ENCODE data around the gene GARNL3. TPM values are rescaled to one million over a fixed set of nuclear protein-coding genes. Genes with fewer than 3 reads are reported as not detected.

GARNL3 gene
- total RNA-seq, 1 donor from 2014 or later: 2.4 TPM

DNA sequence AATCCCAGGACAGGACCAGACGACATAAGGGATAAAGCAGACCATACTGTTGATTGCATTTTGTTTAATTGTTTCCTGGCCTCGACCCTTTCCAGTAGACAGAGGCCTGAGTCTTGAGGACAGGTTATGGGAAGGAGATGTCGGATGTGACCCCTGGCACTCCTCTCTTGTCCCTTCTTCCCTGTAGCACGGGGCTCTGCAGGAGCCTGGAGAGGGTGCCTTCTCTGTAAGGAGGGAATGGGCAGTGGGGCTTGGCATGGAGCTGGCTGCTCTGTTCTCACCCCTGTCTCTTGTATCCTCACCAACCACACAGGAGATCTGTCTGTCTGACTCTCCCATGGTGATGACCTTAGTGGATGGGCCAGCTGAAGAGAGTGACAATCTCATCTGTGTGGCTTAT is 92.3 kb downstream of the GARNL3 start:
- DNase-seq: no peak

DNA sequence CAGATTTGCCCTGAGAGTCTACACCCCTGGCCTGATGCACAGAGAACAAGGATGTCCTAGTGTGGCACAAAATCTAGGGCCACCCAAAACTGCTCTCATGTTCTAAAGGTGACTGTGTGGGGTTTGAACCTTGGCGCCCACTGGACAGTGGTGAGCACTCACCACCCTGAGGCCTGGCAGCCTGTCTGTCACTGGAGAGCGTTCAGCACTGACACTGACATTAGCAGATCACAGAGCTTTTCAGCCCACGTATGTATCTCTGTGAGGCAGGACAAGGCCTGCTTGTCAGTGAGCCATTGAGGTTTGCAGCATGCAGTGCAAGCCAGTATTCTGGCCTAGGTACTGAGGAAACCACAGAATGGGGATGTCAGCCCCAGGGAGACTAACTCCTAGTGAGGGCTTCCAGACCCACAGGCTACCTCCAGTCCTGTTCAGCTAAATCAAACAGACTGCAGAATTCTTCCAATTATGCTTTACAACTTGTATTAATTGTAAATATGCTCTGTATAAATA is 93.5 kb downstream of the GARNL3 start:
- DNase-seq: no peak

DNA sequence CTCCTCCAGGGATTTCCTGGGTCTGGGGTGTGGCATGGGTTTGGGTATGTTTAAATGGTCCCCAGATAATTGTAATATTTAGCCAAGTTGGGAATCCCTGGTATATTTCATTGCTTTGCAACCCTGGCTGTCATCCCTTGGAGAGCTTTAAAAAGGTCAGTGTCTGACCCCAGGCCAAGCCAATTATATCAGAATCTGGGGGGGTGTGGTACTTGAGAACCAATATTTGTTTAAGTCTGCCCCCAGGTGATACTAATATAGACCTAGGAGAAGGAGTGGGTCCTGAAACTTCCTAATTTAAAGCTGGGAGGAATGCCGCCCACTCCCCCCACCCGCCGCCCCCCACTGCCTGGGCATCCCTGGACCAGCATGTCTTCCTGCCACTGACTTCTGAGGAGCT is 94.2 kb downstream of the GARNL3 start:
- DNase-seq: no peak

DNA sequence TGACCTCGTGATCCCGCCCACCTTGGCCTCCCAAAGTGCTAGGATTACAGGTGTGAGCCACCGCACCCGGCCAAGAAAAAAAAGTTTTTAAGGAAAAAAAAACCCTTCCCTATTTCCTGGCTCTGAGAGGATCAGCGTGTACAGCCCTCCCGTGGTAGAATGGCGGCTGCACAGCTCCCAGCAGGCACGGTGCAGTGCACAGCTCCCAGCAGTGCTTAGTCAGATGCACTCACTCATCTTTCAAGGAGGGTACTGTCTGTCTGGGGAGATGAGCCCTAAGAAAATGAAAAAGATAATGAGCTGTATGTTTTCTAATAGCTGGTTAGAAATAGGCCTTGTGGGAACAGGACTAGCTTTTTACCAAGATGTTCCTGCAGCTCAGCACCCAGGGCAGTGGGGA is 95.7 kb downstream of the GARNL3 start:
- DNase-seq: peak; percentile 36

DNA sequence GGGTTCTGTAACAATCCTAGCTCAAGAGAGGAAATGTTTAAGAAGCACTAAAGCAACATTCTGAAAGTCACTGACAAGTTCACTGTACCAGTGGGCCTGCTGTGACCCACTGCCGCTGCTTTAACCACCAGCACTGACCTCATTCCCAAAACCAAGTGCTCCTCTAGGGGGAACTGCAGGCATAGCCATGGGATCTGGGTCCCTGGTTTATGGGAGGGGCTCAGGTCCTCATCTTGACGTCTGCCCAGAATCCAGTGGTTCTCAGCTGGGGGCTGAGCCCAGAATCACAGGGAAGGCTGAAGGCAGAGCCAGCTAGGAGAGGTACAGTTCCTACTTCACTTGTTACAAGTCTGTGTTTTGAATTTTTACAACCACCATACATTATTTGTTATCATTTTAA is 96.3 kb downstream of the GARNL3 start:
- DNase-seq: no peak

DNA sequence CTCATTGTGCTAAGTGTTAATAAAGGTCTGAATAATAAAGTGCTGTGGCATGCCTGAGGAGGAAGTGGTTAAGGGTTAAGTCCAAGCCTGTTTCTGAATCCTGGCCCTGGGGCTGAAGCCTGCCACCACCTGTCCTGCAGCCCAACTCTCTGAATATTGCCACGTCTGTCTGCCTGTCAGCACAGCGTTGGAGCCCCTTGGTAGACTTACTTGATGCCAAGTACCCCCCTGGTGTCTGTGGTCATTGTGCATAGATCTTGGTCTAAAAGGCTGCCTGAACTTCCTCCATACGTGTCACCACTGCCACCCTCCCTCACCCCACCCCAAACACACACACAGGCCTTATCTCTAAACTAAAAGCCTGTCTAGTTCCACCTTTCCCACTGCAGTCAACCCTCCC is 97.0 kb downstream of the GARNL3 start:
- no peak for DNase-seq

DNA sequence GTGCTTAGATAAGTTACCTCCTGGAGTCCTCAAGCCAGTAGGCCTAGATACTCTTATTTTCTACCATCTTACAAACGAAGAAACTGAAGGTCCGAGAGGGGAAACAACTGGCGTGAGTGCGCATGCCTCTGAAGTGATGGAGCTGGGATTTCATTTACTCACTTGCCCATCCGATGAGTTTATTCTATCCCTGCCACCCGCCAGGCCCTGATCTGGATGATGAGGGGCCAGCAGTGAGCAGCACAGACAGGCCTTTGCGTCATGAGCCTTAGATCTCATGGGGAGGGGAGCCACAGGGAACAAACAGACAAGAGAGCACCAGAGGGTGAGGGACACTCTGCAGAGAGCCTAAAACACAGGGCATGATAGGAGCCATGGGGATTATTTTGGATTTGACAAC is 98.3 kb downstream of the GARNL3 start:
- no peak for DNase-seq

DNA sequence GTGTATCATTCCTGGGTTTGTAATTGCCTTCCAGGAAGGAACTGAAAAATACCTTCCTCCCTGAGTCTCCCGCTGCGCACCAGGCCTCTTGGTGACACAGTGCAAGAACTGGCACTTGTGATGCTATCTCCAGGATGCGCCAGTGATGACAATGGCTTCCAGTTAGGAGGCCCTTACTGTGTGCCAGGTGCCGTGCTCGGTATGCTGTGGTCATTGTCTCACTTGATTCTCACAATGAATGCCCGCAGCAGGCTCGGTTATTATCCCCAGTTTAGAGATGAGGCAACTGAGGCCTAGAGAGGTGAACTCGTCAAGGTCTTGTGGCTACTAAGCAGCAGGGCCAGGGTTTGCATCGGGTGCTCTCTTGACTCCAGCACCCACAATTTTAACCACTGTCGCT is 100.9 kb downstream of the GARNL3 start:
- no peak for DNase-seq

DNA sequence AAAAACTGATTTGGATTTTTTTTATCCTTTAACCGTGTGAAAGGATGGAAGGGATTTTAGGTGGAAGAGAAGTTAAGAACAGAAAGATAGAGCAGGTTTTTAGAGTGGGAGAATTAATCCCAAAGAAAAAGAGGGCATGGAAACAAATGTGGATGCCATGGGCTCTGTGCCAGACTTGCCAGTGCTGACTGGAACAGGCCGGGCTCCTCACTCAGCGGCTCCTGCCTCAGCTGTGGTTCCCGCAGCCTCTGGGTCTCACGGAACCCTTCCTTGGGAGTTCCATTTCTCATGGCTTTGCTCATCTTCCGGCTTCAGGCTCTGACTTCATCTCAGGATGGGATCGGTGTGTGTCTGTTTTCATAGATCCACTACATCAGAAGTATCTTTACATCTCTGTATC is 102.0 kb downstream of the GARNL3 start:
- DNase-seq: no peak

DNA sequence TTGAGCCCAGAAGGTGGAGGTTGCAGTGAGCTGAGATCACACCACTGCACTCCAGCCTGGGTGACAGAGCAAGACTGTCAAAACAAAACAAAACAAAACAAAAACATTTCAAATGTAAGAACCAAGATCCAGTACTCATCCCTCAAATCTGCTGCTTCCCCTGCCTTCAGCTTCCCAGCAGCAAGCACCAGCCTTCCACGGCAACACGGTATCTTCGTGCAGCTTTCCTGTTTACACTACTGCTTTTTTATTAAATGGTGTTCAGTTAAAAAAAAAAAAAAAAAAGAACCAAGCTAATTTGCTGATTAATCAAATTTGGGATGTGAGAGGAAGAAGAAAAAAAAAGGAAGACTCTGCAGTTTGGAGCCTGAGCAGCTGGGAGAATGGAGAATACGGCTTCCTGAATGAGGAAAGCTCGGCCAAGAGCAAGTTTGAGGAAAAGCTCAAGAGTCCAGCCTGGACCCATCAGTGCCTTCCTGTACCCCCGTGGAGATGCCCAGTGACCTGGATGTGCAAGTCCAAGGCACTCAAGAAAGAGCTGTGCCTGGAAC is 104.4 kb downstream of the GARNL3 start:
- no peak for DNase-seq

DNA sequence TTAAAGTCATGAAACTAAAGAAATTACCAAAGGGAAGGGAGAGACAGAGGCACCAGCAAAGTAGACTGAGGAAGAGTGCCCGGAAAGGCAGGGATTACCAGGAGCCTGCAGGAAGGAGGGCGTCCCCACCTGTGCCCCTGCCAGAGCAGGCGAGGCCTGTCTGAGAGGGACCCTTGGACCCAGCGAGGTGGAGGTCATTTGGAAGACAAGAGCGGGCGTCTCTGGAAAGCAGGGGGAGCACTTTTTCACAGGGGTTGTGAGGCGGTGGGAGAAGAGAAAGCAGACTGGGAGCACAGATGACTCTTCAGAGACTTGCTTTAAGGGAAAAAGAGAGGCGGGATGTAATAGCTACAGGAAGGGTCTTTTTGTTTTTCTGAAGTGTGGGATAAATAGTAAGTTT is 104.9 kb downstream of the GARNL3 start:
- no peak for DNase-seq

DNA sequence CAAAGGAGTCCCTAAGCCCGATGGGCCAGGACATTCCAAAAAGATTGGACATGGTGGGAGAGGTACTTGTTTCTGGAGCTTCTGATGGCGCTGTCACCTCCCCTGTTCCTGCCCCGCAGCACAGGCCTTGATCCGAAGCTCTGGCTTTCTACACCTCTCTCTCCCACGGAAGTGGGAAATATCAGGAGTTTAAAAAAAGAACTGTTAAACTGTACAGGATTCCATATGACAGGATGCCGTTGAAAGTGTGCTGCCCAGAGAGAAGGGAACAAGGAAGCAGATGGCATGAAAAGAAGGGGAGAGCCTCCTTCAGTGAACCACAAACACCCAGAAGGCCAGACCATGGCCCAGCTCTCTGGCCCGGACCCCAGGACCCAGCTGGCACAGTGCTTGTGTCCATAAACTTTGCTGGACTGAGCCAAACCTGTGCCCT is 105.6 kb downstream of the GARNL3 start:
- DNase-seq: no peak

DNA sequence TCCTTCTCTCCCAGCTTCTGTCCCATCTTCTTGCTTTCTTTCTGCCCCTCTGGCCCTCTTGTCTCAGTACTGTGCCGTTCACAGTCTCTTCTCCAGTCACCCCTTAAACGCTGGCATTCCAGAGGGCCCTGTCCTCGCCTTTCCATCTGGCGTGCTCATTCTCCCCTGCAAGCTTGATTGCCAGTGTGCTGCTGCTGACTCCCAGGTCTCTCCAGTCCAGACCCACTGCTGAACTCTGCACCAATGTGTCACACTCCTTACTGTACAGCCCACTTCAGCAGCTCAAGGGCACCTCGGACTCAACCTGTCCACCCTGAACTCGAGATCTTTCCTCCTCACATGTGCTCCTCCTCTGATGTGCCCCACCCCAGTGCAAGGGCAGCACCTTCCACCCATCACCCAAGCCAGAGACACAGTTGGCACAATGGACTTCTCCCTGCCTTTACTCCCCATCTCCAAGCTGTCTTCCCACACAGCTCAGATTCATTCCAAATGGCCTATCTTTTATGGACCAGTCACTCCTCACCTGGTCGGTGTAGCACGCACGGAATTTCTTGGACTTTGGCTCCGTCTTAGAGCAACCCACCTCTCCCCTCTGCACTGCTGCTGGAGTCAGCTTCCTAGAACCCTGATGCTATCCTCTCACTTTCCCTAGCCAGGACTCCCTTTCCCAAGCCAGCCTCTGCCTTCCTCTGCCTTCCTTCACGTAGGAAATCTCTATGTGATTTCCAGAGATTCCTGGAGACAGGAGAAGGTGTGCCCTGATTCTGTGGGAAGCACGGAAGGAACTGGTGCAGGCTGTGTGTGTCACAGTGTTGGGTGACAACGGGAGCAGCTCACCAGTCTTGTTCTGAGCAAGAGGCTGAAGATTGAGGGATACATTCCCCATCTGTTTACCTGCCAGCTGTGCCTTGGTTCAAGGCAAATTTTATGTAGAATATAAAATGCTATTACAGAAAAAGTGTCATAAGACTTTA is 106.4 kb downstream of the GARNL3 start:
- no peak for DNase-seq

DNA sequence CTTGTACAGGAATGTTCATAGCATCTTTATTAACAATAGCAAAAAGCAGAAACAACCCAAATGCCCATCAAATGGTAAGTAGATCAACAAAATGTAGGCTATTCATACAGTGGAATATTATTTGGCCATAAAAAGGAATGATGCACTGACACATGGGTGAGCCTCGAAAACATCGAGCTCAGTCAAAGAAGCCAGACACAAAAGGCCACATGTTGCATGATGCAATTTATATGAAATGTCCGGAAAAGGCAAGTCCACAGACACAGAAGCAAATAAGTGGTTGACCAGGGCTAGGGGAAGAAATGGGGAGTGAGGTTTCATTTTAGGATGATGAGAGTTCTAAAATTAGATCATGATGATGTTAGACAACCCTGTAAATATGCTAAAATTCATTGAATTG is 115.9 kb downstream of the GARNL3 start:
- DNase-seq: no peak

DNA sequence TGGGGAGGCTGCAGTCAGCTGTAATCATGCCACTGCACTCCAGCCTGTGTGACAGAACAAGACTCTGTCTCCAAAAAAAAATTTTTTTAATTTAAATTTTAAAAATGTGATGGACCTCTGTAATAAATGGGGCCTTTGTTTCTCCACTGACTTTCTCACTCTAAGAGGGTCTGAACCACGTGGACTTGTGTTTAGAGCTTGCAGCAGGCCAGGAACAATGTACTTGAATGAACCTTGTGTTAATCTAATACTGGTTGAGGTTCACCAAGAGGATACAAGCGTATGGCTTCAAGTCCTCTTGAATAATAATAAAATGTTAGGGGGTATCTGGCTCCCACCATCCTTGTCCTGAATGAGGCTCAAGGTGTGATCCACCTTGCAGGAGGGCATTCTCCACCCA is 118.0 kb downstream of the GARNL3 start:
- DNase-seq: no peak

DNA sequence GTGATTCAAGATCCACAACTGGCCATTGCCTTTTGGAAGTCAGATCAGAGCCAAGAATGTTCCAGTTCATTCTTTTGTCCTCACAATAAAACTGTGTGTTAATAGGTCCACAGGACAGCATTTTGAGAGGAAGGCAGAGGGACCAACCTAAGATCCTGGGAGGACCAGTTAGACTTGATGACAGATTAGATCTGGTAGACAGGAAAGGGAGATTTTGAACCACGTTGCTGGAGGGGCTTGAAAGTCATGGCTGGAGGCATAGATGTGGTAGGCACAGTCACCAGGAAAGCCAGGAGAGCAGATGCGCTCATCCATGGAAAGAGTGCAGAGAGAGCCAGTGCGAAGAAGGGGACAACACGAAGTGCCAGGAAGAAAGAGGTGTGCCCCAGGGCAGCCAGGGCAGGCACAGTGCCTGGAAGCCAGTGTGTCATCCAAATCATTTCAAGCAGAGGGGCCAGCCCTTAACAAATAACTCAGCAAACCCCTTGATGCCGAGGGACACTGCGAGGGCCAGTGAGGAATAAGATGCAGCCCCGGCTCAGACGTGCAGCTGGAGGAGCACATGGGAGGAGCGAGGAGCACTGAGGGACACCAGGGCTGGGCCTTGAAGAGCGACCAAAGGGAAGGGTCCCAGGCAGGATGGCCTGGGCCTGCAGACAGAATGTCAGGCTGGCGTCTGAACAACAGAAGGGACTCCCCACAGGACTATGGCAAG is 119.6 kb downstream of the GARNL3 start:
- DNase-seq: no peak

DNA sequence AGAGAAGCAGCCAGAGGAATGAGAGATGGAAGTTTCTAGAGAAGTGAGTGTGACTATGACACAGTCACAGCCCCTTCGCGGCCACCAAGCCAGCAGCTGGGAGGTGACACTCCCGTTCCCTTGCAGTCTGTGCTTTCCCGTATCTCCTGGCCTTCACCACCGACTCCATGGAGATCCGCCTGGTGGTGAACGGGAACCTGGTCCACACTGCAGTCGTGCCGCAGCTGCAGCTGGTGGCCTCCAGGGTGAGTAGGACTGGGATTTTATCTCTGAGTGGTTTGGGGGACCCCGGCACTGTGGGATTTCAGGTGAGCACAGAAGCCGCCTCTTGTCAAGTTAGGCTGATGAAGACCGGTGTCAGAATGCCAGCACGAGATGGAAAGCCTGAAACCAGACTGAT is 120.3 kb downstream of the GARNL3 start:
- DNase-seq: no peak

DNA sequence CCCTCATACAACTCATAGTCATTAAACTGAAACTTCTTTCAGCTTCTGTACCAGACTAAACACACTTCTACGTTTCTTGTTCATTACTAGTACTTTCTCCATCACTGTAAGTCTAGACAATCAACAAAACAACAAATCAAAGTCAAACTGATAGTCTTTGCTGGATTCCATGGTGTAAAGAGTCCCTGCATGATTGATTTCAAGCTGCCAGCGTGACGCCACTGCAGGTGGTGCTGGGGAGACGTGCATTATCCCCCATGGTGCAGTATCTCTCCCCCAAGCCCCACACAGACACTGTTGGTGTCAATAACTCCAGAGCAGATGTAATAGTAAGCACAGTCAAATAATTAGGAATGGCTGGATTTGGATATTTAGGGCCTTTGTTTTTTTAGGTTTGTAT is 121.7 kb downstream of the GARNL3 start:
- DNase-seq: no peak

DNA sequence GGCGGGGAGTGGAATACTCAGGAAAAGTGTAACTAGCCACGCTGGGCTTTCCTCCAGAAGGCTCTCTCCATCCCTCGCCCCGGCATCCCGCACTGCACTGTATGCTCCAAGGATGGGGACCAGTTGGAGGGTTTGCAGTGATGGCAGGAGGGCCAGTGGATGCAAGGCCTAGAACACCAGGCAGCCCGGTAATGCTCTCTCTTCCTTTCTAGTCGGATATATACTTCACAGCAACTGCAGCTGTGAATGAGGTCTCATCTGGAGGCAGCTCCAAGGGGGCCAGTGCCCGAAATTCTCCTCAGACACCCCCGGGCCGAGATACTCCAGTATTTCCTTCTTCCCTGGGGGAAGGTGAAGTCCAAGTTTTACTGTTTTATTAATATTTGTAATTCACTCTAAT is 122.4 kb downstream of the GARNL3 start:
- no peak for DNase-seq

DNA sequence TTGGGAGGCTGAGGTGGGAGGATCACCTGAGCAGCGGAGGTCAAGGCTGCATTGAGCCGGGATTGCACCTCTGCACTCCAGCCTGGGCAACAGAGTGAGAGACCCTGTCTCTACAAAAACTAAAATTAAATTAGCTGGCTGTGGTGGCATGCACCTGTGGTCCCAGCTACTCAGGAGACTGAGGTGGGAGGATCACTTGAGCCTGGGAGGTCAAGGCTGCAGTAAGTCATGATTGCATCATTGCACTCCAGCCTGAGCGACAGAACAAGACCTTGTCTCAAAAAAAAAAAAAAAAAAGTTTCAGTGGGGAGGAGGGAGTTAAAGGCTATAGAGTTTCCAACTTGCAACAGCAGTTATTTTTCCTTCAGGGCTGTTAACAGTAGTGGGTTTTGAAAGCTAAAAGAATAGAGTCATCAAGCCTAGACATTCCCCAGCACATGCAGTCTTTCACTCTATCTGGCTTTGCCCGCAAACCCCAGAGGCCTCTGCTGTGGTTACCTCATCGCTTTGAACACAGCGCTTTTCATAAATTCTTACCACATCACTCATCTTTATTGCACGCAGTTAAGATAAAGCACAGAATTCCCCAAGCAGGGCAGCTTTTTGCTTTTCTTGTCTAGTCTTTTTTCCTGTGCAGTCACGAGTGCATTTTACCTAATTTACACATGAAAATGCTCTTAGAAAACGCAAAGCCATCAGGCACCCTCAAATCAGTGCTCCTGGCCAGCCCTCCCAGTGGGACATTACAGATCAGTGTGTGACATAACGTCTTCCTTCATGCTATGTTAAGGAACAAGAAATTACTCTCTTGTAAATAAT is 123.7 kb downstream of the GARNL3 start:
- DNase-seq: no peak

DNA sequence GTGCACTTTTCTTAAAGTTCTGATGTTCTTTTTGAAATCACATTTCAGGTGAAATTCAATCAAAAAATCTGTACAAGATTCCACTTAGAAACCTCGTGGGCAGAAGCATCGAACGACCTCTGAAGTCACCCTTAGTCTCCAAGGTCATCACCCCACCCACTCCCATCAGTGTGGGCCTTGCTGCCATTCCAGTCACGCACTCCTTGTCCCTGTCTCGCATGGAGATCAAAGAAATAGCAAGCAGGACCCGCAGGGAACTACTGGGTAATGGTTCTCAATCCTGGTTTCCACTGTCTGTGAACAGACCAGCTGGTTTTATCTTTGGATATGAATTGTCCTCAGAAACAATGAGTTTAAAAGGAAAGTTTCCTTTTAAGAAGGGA is 124.3 kb downstream of the GARNL3 start:
- no peak for DNase-seq

DNA sequence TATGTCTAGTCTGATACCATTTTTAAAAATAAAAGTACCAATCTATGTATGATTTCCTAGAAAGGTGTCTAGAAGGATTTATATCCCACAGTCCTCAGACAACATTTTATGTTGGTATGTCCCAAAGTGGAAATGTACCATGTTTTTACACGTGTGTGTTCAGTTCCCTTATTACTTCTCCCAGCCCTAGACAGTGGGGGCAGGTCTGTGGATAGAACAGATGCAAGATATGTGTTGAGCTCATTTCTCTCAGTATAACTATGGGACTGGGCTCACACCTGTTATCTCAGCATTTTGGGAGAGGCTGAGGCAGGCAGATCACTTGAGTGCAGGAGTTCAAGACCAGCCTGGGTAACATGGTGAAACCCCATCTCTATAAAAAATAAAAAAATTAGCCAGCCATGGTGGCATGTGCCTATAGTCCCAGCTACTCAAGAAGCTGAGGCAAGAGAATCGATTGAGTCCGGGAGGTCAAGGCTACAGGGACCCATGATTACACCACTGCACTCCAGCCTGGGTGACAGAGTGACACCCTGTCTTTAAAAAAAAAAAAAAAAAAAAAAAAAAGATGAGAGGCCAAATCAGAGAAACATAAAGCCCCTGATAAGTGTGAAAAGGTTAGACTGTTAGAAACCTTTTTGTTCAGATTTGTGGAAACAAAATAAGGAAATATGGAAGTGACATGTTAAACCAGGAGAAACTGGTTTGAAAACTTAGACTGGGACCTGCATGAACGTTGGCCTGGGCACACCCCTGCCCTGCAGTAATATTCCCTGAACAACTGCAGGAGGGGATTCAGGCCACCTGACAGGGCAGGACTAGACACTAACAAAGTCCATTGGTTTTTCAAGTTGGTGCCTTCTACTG is 125.0 kb downstream of the GARNL3 start:
- DNase-seq: no peak

All from dermis blood vessel endothelial cell (primary cell).